Heart left ventricle (tissue), 13 donors: ENCODE results near the gene CACNA2D1.

Source experiments
- POLR2A ChIP-seq, 2 donors: fragments of 450-650 bp; IDR thresholded peaks; one replicate each; pipeline ENCODE4 v1.6.1; 2017; ENCODE audit warnings: antibody characterized with exemption in 2 of 2, mild to moderate bottlenecking in 2 of 2, moderate library complexity in 2 of 2
- TF ChIP-seq, protein P1 (sequence below), 12 donors: fragments of 200-600 bp; sonication (generic) in 4 of 12; IDR thresholded peaks; one replicate each; pipeline versions ENCODE4 v1.5.0 to v1.8.0; 2018 to 2022; ENCODE audit warnings: antibody characterized with exemption in 12 of 12, mild to moderate bottlenecking in 5 of 12
- donor health status: ischemic (EF 13 %, LVEDD 7.1; RV severe dilation, severe dysfunction).
- donor health status: DM: no; HTN: yes; CAD: no.
- donor health status: DM: no; HTN: no; CAD: no.
- donor health status: ischemic (EF 25% LVEDD 6.9; RV normal size, moderate dysfunction).
- donor health status: ischemic (EF 25% LVEDD 5.7; RV mildly dilated, moderate dysfunction).
- donor health status: ischemic (EF 35%, LVEDD 5.7; RV mildly dilated, moderate dysfunction).
- donor health status: nonischemic (EF 11% LVEDD 7.7; RV severe dilation, severe dysfunction).
- donor health status: DM: yes; HTN: yes; CAD: no.
- donor health status: PGD.
- donor health status: ischemic (EF 29% LVEDD 5.4; RV normal size, mild dysfunction).
- donor health status: nonischemic (EF 23%, LVEDD 6.1; RV moderate dilation, normal function).

DNA sequence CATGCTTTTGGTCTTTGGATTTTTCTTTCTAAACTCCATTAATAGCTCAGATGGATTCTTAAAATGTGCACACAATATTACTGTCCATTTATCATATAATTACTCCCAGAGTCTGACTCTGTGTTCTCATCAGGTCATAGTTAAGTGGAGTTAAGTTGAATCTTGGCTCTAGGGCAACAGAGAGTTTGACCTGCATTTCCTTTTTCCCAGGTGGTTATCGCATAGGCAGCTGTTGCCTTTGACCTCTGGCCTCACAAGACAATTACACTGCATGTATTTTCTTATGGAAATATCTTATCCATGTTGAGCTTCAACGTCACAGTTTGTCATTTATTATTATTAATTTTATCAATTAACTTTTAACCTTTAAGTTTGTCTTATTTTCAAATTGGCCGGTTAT lies 436.3 kb downstream of the CACNA2D1 start:
- TF ChIP-seq, protein P1, sequence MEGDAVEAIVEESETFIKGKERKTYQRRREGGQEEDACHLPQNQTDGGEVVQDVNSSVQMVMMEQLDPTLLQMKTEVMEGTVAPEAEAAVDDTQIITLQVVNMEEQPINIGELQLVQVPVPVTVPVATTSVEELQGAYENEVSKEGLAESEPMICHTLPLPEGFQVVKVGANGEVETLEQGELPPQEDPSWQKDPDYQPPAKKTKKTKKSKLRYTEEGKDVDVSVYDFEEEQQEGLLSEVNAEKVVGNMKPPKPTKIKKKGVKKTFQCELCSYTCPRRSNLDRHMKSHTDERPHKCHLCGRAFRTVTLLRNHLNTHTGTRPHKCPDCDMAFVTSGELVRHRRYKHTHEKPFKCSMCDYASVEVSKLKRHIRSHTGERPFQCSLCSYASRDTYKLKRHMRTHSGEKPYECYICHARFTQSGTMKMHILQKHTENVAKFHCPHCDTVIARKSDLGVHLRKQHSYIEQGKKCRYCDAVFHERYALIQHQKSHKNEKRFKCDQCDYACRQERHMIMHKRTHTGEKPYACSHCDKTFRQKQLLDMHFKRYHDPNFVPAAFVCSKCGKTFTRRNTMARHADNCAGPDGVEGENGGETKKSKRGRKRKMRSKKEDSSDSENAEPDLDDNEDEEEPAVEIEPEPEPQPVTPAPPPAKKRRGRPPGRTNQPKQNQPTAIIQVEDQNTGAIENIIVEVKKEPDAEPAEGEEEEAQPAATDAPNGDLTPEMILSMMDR (IDR thresholded peaks at IDR 0.05) = no peak
- TF ChIP-seq POLR2A (IDR thresholded peaks at IDR 0.05) = no peak
